ENCODE data around the gene SET. TPM values are rescaled to one million over a fixed set of nuclear protein-coding genes. Genes with fewer than 3 reads are reported as not detected.
"Not testable (repeated sequence)": the region's sequence is repeated elsewhere in the genome, so short reads cannot be mapped to it uniquely, and the experiment has no call there.

SET gene, protein sequence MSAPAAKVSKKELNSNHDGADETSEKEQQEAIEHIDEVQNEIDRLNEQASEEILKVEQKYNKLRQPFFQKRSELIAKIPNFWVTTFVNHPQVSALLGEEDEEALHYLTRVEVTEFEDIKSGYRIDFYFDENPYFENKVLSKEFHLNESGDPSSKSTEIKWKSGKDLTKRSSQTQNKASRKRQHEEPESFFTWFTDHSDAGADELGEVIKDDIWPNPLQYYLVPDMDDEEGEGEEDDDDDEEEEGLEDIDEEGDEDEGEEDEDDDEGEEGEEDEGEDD
- 167 TPM for total RNA-seq
- long read RNA-seq, transcript SET-201 (8 exons, 2,915 nt): major isoform, 172 of 185 reads
- long read RNA-seq, partial matches to known transcripts: 0 of 185 reads
- long read RNA-seq, other reads (novel, unspliced or antisense): 10 of 185 reads

- intact Hi-C loops (cut with DNase I): no loop called here
- peak; percentile 96 for ATAC-seq (ENCODE audit: poor library complexity)
- peak; percentile 97 for DNase-seq
Observed at GRCh38 chr9:128688501-128689292, at the start of gene SET. Gene SET (plus strand): TSS chr9:128689222. CDS start chr9:128689583, 361 bp downstream.

DNA sequence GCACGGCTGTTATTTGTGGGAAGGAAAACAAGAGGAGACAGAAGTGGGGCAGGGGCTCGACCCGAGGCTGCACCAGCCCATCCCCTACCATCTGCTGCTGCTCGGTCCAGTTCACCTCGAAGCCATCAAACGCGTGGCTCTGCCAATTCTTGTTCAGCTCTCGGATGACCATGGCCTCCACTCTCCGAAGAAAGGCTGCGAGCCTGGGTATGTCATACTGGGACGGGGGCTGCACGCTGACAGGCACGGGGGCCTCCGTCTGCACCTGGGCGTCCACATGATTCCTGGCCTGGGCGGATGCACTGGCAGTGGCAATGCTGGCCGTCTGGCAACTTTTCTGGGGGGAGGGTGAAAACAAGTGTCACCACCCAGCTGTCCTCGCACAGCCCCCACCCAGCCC lies 48.4 kb upstream of the SET start:
- DNase-seq (no peak), ATAC-seq (ENCODE audit: poor library complexity) (no peak)
- intact Hi-C loops (cut with DNase I): no loop called here

- ATAC-seq (ENCODE audit: poor library complexity) (no peak), DNase-seq (no peak)
- intact Hi-C loops (cut with DNase I): no loop called here
Observed at GRCh38 chr9:128642675-128643245, 46.3 kb upstream of the SET start.

GRCh38 chr9:128643519-128644300 lies 45.3 kb upstream of the SET start:
- DNase-seq (no peak), ATAC-seq (ENCODE audit: poor library complexity) (no peak)
- intact Hi-C loops (cut with DNase I): no loop called here

GRCh38 chr9:128648206-128648605 lies 40.8 kb upstream of the SET start:
- ATAC-seq (ENCODE audit: poor library complexity): peak; percentile 57
- DNase-seq: peak; percentile 64
- intact Hi-C loops (cut with DNase I): not testable (repeated sequence)

DNA sequence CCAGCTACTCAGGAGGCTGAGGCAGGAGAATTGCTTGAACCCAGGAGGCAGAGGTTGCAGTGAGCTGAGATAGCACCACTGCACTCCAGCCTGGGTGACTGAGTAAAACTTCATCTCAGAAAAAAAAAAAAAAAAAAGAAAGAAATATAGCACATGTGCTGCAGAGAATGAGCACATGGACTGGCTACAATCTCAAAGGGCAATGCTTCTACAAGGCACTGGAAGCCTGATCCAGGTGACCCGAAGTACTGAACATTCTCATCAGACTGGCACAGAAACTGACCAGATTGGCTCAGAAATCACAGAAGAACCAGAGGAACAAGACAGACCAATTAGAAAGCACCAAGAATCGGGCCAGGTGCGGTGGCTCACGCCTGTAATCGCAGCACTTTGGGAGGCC lies 37.2 kb upstream of the SET start:
- ATAC-seq (ENCODE audit: poor library complexity): no peak
- intact Hi-C loops (cut with DNase I): no loop called here
- DNase-seq: no peak

DNA sequence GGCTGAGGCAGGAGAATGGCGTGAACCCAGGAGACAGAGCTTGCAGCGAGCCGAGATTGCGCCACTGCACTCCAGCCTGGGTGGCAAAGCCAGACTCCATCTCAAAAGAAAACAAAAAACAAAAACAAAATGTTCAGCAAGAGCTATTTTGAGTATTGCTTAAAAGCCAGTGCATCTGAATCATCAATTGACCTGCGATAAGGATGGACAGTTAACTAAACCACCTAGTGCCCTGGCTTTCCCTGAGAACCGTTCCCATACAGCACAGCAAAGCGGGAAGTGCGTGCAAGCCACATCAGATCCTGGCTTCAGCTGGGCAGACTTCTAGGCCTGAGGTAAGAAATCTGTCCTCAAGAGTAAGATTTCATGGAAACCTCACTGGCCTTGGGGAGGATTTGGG lies 35.1 kb upstream of the SET start:
- intact Hi-C loops (cut with DNase I): no loop called here
- DNase-seq (no peak), ATAC-seq (ENCODE audit: poor library complexity) (no peak)

- no peak for DNase-seq
- intact Hi-C loops (cut with DNase I): no loop called here
- ATAC-seq (ENCODE audit: poor library complexity): no peak
Observed at GRCh38 chr9:128654481-128654880, 34.5 kb upstream of the SET start.

DNA sequence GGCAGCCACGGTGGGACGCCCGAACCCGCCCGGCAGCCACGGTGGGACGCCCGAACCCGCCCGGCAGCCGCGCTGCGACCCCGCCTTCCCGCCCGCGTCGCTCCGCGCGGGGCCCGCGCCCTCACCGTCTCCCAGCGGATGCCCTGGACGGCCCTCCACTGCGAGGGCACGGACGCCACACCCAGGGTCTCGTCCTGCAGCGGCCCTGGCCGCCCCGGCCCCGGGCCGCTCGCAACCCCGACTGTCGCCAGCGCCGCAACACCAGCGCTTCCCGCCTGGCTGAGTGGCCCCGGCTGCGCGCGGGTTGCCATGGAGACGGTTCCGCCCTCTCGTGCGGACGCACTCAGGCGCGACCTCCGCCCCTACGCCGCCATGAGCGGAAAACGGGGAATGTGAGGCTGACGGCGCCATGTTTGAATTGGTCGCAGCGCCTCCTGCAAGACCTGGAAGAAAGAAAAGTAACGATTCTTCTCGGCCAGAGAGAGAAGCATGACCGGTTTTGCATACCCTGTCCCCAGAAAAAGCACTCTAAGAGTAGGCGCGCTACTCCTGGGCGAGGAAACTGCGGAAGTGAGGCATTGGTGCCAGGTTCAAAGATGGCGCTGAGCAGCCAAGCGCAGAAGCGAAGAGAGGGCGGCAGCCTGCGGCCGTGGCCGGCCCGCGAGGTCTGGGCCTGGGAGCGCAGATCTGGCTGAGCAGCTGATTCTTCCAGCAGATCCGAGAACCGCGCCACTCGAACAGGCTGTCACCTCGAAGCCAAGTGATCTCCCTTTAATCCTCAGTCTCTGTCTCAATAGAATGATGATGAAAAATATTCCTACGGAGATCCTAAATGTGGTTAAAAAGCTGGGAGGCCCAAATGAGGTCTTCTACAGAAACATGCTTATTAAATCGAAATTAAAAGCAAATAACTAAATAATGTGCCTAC lies 32.3 kb upstream of the SET start, which contains the start of gene DYNC2I2:
DYNC2I2 (minus strand) TSS at position 432 of the 928 bp plus-strand sequence; CDS start at position 311, 121 bp downstream.
- peak; percentile 99 for DNase-seq
- ATAC-seq (ENCODE audit: poor library complexity): peak; percentile 100
- intact Hi-C loops (cut with DNase I): no loop called here

GRCh38 chr9:128657344-128657704 lies 31.7 kb upstream of the SET start:
- ATAC-seq (ENCODE audit: poor library complexity) (no peak), DNase-seq (no peak)
- intact Hi-C loops (cut with DNase I): no loop called here

DNA sequence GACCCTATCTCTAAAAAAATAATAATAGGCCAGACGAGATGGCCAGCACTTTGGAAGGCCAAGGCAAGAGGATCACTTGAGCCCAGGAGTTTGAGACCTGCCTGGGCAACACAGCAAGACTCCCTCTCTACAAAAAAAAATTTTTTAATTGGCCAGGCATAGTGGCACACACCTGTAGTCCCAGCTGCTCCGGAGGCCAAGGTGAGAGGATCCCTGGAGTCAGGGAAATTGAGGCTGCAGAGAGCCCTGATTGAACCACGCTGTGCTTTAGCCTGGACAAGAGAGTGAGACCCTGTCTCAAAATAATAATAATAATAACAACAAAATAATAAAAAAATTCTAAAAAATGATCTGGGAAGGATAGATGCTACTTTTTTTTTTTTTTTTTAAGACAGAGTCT lies 31.2 kb upstream of the SET start:
- ATAC-seq (ENCODE audit: poor library complexity) (no peak), DNase-seq (no peak)
- intact Hi-C loops (cut with DNase I): no loop called here

DNA sequence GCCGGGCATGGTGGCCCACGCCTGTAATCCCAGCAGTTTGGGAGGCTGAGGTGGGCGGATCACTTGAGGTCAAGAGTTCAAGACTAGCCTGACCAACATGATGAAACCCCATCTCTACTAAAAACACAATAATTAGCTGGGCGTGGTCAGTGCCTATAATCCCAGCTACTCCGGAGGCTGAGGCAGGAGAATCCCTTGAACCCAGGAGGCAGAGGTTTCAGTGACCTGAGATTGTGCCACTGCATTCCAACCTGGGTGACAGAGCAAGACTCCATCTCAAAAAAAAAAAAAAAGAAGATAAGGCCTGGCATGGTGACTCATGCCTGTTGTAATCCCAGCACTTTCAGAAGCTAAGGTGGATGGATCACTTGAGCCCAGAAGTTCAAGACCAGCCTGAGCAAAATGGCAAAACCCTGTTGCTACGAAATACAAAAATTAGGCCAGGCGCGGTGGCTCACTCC lies 22.5 kb upstream of the SET start:
- ATAC-seq (ENCODE audit: poor library complexity); intact Hi-C loops (cut with DNase I); DNase-seq: not testable (repeated sequence)

- intact Hi-C loops (cut with DNase I): no loop called here
- DNase-seq: no peak
- no peak for ATAC-seq (ENCODE audit: poor library complexity)
Observed at GRCh38 chr9:128669786-128670185, 19.2 kb upstream of the SET start.

DNA sequence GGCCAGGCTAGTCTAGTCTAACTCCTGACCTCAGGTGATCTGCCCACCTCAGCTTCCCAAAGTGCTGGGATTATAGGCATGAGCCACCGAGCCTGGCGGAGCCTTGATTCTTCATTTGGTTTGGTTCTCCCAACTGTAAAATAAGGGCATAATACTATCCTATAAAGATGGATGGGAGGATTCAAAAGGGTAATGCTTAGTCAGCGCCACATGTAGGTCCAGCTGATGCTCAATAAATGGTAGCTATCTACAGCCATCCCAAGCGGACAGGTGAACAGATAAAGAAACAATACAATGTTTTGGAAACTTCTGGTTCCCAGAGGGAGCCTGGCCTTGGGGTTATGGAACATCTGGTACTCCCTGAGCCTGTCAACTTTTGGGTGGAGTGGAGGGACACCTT lies 13.6 kb upstream of the SET start:
- no peak for DNase-seq
- intact Hi-C loops (cut with DNase I): no loop called here

GRCh38 chr9:128677794-128678193 lies 11.2 kb upstream of the SET start:
- no peak for ATAC-seq (ENCODE audit: poor library complexity)

More for the DNA sequence above, 13.6 kb upstream of the SET start:
- ATAC-seq (ENCODE audit: poor library complexity): no peak

DNA sequence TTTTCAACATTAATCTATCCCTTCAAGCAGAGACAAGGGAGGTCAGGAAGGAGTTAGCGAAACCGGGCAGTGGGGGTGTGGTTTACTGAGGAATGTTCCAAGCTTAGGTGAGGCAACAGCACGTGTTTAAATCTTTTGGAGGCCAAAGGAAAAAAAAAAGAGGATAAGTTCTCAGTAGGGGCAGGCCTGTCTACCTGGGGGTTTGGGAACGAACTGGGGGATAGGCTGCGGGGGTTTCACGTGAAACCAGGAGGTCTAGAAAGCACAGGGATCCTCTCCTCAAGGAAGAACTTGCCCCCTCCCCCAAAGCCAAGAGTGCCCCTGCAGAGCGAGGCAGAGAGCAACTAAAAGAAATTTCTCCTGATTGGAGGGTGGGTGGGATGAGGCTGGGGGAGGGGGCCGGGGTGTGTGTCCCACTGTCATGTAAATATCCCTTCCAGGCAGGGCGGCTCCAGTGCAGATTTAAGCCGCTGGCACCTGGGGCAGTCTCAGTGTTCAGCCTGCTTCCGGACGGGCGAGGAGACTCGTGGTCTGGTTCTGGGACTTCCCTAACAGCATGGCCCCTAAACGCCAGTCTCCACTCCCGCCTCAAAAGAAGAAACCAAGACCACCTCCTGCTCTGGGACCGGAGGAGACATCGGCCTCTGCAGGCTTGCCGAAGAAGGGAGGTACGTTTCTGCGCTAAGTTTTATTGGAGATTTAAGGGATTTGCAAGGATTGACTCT lies 5.5 kb upstream of the SET start:
- peak; percentile 49 for ATAC-seq (ENCODE audit: poor library complexity)
- DNase-seq: peak; percentile 69
- intact Hi-C loops (cut with DNase I): no loop called here

More at GRCh38 chr9:128677794-128678193, 11.2 kb upstream of the SET start:
- DNase-seq: no peak
- intact Hi-C loops (cut with DNase I): no loop called here

- ATAC-seq (ENCODE audit: poor library complexity) (no peak), DNase-seq (no peak)
- intact Hi-C loops (cut with DNase I): no loop called here
Observed at GRCh38 chr9:128684065-128684324, 5.0 kb upstream of the SET start.

Data from Right ventricle myocardium superior (tissue), 1 donor.